Measurements from ENCODE around the gene CPEB1.

DNA sequence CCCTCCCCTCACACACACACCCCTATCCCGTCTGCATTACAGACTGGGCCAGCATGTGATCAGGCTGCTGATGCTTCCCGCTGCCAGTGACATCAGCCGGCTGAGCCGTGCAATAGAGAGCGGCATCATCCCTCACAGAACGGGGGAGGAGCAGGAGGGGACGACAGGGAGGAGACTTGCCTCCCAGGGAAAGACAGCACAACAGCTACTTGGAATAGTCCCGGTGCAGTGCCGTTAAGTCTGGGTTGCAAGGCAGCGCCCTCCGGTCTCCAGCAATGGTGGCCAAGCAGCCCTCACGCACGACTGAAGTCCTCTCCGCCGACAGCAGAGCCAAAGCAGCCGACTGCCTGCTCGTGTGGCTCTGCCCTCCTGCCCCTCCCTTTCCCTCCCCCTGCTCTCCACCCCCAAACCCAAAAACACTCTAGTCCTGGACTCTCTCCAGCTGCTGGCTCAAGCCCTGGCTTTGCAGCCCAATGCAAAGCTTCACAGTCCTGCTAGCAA is 75.4 kb downstream of the CPEB1 start:
- no peak for TF ChIP-seq EZH2 (IDR thresholded peaks at IDR 0.05; ENCODE audit: low read length, missing control alignments)
- TF ChIP-seq, protein P1, sequence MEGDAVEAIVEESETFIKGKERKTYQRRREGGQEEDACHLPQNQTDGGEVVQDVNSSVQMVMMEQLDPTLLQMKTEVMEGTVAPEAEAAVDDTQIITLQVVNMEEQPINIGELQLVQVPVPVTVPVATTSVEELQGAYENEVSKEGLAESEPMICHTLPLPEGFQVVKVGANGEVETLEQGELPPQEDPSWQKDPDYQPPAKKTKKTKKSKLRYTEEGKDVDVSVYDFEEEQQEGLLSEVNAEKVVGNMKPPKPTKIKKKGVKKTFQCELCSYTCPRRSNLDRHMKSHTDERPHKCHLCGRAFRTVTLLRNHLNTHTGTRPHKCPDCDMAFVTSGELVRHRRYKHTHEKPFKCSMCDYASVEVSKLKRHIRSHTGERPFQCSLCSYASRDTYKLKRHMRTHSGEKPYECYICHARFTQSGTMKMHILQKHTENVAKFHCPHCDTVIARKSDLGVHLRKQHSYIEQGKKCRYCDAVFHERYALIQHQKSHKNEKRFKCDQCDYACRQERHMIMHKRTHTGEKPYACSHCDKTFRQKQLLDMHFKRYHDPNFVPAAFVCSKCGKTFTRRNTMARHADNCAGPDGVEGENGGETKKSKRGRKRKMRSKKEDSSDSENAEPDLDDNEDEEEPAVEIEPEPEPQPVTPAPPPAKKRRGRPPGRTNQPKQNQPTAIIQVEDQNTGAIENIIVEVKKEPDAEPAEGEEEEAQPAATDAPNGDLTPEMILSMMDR (conservative IDR thresholded peaks at IDR 0.05 in 1 of 2, IDR thresholded peaks at IDR 0.05 in 1 of 2; ENCODE audit: low read depth in 1 of 2, low read length in 2 of 2), result no peak

Measured in fibroblast of lung (primary cell).